HepG2 (cell line): Measurements from ENCODE around the gene CHST6. TPM values are rescaled to one million over a fixed set of nuclear protein-coding genes. Genes with fewer than 3 reads are reported as not detected.

Experiments
- ASH2L ChIP-seq: fragments of 300-600, 200-600 bp; sonication (generic); IDR thresholded peaks from 2 replicates; pipeline ENCODE4 v1.7.0; 2017; ENCODE audit warnings: low read depth, mild to moderate bottlenecking, moderate library complexity, mixed read lengths, low read length; ENCODE audit not compliant: insufficient read length
- CREM ChIP-seq, 2 experiments: sonication (generic) in 1 of 2; formaldehyde crosslinking in 1 of 2; IDR thresholded peaks; 2 replicates each; pipeline versions ENCODE4 v1.4.0 to v1.6.1; 2016 to 2020; ENCODE audit warnings: antibody characterized with exemption in 1 of 2, mild to moderate bottlenecking in 1 of 2, missing genetic modification reagents in 1 of 2
- ELF3 ChIP-seq: IDR thresholded peaks from 2 replicates; pipeline ENCODE4 v1.6.1; 2016; ENCODE audit warnings: missing genetic modification reagents, missing compliant biosample characterization
- HDAC1 ChIP-seq: sonication (generic); formaldehyde crosslinking; IDR thresholded peaks from 2 replicates; pipeline ENCODE4 v1.5.1; 2020; ENCODE audit warnings: mild to moderate bottlenecking, missing genetic modification reagents
- IKZF1 ChIP-seq: fragments of 450-650 bp; IDR thresholded peaks from 2 replicates; pipeline ENCODE4 v1.7.1; 2016
- ISX ChIP-seq: sonication (generic); formaldehyde crosslinking; conservative IDR thresholded peaks from 2 replicates; pipeline ENCODE4 v1.5.0; 2020; ENCODE audit warnings: missing genetic modification reagents
- PHF21A ChIP-seq: sonication (generic); formaldehyde crosslinking; IDR thresholded peaks from 2 replicates; pipeline ENCODE4 v1.5.0; 2020; ENCODE audit warnings: mild to moderate bottlenecking, missing genetic modification reagents
- SMAD9 ChIP-seq: sonication (generic); formaldehyde crosslinking; IDR thresholded peaks from 2 replicates; pipeline ENCODE4 v1.5.1; 2020; ENCODE audit warnings: mild to moderate bottlenecking, missing genetic modification reagents
- SRSF9 ChIP-seq: fragments of 200-400 bp; formaldehyde crosslinking; IDR thresholded peaks from 2 replicates; pipeline ENCODE4 v1.6.1; 2018; ENCODE audit warnings: borderline replicate concordance, mild to moderate bottlenecking, low read depth, low read length; ENCODE audit not compliant: insufficient read depth, poor library complexity, severe bottlenecking
- ZNF354B ChIP-seq: sonication (generic); formaldehyde crosslinking; IDR thresholded peaks from 2 replicates; pipeline ENCODE4 v1.8.0; 2022; ENCODE audit warnings: mild to moderate bottlenecking, missing genetic modification reagents
- polyA plus RNA-seq, 8 experiments: library from polyadenylated mRNA; depleted of rRNA in 3 of 8; stranded (reverse) in 7 of 8; unstranded in 1 of 8; fragments of >200 nt; fragmentation: Illumina TruSeq in 4 of 8; extraction: Trizol in 4 of 8; gene quantifications; 2 replicates each; pipeline versions ENCODE4 v1.2.1 to v1.2.3, GENCODE V29; 2011 to 2016; ENCODE audit warnings: low read depth in 4 of 8, missing spikeins in 1 of 8, mixed read lengths in 1 of 8; ENCODE audit not compliant: insufficient read depth in 1 of 8
- total RNA-seq, 5 experiments: library from RNA; depleted of rRNA; stranded (reverse); fragments of >200 nt; fragmentation: Illumina TruSeq; extraction: Trizol; gene quantifications; 2 replicates each; pipeline ENCODE4 v1.2.3, GENCODE V29; 2016; ENCODE audit warnings: low read depth in 1 of 5
- TF ChIP-seq, protein P1 (sequence below): IDR thresholded peaks from 2 replicates; pipeline ENCODE4 v1.6.1; 2016; ENCODE audit warnings: mild to moderate bottlenecking
- TF ChIP-seq, protein P2 (sequence below): sonication (generic); formaldehyde crosslinking; IDR thresholded peaks from 2 replicates; pipeline ENCODE4 v1.5.0; 2020; ENCODE audit warnings: mild to moderate bottlenecking, missing genetic modification reagents, borderline replicate concordance
- TF ChIP-seq, protein P3 (sequence below): sonication (generic); formaldehyde crosslinking; IDR thresholded peaks from 2 replicates; pipeline ENCODE4 v1.4.0; 2020; ENCODE audit warnings: missing genetic modification reagents
- TF ChIP-seq, protein P4 (sequence below): sonication (generic); formaldehyde crosslinking; IDR thresholded peaks from 2 replicates; pipeline ENCODE4 v1.4.0; 2020; ENCODE audit warnings: missing genetic modification reagents, borderline replicate concordance

CHST6 gene
- total and polyA plus RNA-seq, 2 of the 13 experiments (the other 11 are each of a cell fraction or from before 2014, with no cell fraction given) = 0.18 to 0.91 TPM

DNA sequence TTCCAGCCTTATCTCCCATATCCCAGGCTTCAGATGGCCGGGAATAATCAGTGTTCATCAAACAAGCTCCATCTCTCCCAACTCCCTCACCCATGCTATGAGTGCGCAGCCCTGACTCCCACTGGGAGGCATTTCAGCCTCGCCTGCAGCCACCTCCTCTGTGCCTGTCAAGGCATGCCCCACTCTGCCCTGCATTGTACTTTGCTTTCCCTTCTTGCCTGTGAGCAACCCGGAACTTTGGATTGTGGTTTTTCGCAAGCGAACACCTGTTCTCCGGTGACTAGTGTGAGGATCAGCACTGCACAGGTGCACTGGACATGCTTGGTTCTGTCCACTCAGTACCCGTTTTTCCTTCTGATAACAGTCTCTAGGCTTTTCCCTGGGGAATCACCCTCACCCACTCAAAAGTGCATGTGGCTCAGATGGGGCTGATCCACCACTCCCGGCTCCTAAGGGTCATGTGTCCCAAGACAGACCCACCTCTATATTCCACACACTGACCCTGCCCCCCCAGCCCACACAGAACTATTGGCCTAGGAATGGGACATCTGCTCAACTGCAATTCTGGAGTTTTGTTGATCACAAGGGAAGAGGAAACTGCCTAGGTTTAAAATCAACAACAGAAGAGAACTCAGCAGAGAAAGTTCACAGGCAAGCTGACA lies 9.1 kb downstream of the CHST6 start (continued):
- TF ChIP-seq, protein P1, sequence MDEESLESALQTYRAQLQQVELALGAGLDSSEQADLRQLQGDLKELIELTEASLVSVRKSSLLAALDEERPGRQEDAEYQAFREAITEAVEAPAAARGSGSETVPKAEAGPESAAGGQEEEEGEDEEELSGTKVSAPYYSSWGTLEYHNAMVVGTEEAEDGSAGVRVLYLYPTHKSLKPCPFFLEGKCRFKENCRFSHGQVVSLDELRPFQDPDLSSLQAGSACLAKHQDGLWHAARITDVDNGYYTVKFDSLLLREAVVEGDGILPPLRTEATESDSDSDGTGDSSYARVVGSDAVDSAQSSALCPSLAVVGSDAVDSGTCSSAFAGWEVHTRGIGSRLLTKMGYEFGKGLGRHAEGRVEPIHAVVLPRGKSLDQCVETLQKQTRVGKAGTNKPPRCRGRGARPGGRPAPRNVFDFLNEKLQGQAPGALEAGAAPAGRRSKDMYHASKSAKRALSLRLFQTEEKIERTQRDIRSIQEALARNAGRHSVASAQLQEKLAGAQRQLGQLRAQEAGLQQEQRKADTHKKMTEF (CRISPR knock-in tag) = no peak; the same call in 1 of the 2 replicates
- TF ChIP-seq IKZF1 (no peak), HDAC1 (peak; percentile 51; the same call in 1 of the 2 replicates), ELF3 (CRISPR knock-in tag) (peak; percentile 84), ISX (CRISPR knock-in tag) (no peak), ASH2L (no peak), CREM (IDR thresholded peaks at IDR 0.05) (no peak), CREM (CRISPR knock-in tag; IDR thresholded peaks at IDR 0.05) (no peak), ZNF354B (CRISPR knock-in tag) (no peak), SRSF9 (no peak), PHF21A (CRISPR knock-in tag) (peak; percentile 46), SMAD9 (CRISPR knock-in tag) (no peak)
- TF ChIP-seq, protein P2, sequence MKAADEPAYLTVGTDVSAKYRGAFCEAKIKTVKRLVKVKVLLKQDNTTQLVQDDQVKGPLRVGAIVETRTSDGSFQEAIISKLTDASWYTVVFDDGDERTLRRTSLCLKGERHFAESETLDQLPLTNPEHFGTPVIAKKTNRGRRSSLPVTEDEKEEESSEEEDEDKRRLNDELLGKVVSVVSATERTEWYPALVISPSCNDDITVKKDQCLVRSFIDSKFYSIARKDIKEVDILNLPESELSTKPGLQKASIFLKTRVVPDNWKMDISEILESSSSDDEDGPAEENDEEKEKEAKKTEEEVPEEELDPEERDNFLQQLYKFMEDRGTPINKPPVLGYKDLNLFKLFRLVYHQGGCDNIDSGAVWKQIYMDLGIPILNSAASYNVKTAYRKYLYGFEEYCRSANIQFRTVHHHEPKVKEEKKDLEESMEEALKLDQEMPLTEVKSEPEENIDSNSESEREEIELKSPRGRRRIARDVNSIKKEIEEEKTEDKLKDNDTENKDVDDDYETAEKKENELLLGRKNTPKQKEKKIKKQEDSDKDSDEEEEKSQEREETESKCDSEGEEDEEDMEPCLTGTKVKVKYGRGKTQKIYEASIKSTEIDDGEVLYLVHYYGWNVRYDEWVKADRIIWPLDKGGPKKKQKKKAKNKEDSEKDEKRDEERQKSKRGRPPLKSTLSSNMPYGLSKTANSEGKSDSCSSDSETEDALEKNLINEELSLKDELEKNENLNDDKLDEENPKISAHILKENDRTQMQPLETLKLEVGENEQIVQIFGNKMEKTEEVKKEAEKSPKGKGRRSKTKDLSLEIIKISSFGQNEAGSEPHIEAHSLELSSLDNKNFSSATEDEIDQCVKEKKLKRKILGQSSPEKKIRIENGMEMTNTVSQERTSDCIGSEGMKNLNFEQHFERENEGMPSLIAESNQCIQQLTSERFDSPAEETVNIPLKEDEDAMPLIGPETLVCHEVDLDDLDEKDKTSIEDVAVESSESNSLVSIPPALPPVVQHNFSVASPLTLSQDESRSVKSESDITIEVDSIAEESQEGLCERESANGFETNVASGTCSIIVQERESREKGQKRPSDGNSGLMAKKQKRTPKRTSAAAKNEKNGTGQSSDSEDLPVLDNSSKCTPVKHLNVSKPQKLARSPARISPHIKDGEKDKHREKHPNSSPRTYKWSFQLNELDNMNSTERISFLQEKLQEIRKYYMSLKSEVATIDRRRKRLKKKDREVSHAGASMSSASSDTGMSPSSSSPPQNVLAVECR = peak; percentile 27; the same call in 1 of the 2 replicates
- TF ChIP-seq, protein P3, sequence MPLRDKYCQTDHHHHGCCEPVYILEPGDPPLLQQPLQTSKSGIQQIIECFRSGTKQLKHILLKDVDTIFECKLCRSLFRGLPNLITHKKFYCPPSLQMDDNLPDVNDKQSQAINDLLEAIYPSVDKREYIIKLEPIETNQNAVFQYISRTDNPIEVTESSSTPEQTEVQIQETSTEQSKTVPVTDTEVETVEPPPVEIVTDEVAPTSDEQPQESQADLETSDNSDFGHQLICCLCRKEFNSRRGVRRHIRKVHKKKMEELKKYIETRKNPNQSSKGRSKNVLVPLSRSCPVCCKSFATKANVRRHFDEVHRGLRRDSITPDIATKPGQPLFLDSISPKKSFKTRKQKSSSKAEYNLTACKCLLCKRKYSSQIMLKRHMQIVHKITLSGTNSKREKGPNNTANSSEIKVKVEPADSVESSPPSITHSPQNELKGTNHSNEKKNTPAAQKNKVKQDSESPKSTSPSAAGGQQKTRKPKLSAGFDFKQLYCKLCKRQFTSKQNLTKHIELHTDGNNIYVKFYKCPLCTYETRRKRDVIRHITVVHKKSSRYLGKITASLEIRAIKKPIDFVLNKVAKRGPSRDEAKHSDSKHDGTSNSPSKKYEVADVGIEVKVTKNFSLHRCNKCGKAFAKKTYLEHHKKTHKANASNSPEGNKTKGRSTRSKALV (CRISPR knock-in tag) = no peak
- TF ChIP-seq, protein P4, sequence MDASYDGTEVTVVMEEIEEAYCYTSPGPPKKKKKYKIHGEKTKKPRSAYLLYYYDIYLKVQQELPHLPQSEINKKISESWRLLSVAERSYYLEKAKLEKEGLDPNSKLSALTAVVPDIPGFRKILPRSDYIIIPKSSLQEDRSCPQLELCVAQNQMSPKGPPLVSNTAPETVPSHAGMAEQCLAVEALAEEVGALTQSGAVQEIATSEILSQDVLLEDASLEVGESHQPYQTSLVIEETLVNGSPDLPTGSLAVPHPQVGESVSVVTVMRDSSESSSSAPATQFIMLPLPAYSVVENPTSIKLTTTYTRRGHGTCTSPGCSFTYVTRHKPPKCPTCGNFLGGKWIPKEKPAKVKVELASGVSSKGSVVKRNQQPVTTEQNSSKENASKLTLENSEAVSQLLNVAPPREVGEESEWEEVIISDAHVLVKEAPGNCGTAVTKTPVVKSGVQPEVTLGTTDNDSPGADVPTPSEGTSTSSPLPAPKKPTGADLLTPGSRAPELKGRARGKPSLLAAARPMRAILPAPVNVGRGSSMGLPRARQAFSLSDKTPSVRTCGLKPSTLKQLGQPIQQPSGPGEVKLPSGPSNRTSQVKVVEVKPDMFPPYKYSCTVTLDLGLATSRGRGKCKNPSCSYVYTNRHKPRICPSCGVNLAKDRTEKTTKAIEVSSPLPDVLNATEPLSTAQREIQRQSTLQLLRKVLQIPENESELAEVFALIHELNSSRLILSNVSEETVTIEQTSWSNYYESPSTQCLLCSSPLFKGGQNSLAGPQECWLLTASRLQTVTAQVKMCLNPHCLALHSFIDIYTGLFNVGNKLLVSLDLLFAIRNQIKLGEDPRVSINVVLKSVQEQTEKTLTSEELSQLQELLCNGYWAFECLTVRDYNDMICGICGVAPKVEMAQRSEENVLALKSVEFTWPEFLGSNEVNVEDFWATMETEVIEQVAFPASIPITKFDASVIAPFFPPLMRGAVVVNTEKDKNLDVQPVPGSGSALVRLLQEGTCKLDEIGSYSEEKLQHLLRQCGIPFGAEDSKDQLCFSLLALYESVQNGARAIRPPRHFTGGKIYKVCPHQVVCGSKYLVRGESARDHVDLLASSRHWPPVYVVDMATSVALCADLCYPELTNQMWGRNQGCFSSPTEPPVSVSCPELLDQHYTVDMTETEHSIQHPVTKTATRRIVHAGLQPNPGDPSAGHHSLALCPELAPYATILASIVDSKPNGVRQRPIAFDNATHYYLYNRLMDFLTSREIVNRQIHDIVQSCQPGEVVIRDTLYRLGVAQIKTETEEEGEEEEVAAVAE (CRISPR knock-in tag) = no peak
